GM20000 (cell line): ENCODE measurements around the gene TMEM143.
"Not testable (repeated sequence)": the region's sequence is repeated elsewhere in the genome, so short reads cannot be mapped to it uniquely, and the experiment has no call there.

Source experiments
- DNase-seq: peaks from one replicate; pipeline ENCODE4 v3.0.0; 2012; ENCODE audit warnings: low spot score
- CTCF ChIP-seq: IDR thresholded peaks from 2 replicates; pipeline ENCODE4 v1.5.1; 2012; ENCODE audit warnings: mild to moderate bottlenecking, control low read depth; ENCODE audit errors: extremely low read depth, missing control alignments

Gene TMEM143

GRCh38 chr19:48394331-48395169, 30.8 kb upstream of the TMEM143 start:
- no peak for TF ChIP-seq CTCF

GRCh38 chr19:48393559-48394330, 30.0 kb upstream of the TMEM143 start, which contains the start of gene GRIN2D:
GRIN2D (plus strand) TSS chr19:48393668; CDS start chr19:48398393, 4,725 bp downstream.
- DNase-seq, result no peak
- no peak for TF ChIP-seq CTCF

More at GRCh38 chr19:48394331-48395169, 30.8 kb upstream of the TMEM143 start:
- no peak for DNase-seq

- no peak for DNase-seq
Observed at GRCh38 chr19:48392860-48393558, 29.3 kb upstream of the TMEM143 start.

GRCh38 chr19:48392006-48392344, 28.2 kb upstream of the TMEM143 start:
- not testable (repeated sequence) for DNase-seq

More at GRCh38 chr19:48392860-48393558, 29.3 kb upstream of the TMEM143 start:
- TF ChIP-seq CTCF, result no peak

- peak; percentile 71 for TF ChIP-seq CTCF
- DNase-seq, result peak; percentile 92
Observed at GRCh38 chr19:48391100-48392005, 27.6 kb upstream of the TMEM143 start, which contains the start of gene KDELR1. KDELR1 (minus strand) TSS chr19:48391551; CDS start chr19:48391358, 193 bp downstream.

- TF ChIP-seq CTCF, result peak; percentile 71
- peak; percentile 74 for DNase-seq
Observed at GRCh38 chr19:48390188-48391099, 26.7 kb upstream of the TMEM143 start.
